ENCODE measurements around the gene IQGAP1. TPM values are rescaled to one million over a fixed set of nuclear protein-coding genes. Genes with fewer than 3 reads are reported as not detected.

The IQGAP1 gene
- total RNA-seq, 1 donor from 2014 or later = 265 TPM

GRCh38 chr15:90441027-90441426 lies 53.0 kb downstream of the IQGAP1 start:
- no peak for DNase-seq
- H3K27ac ChIP-seq = no peak overlapping the region

GRCh38 chr15:90442423-90442822 lies 54.4 kb downstream of the IQGAP1 start:
- Histone ChIP-seq H3K27ac (no peak overlapping the region), H3K36me3 (peaks cover 81% of the 10 kb centered on the region), H3K9me3 (no peaks in the 10 kb centered on the region), H3K27me3 (ENCODE audit: low read depth) (no peaks in the 10 kb centered on the region), H3K4me3 (no peak overlapping the region), H3K4me1 (no peaks in the 10 kb centered on the region)
- intact Hi-C loops (cut with DNase I) = no loop called here
- DNase-seq (no peak), ATAC-seq (no peak)
- TF ChIP-seq CTCF (IDR thresholded peaks at IDR 0.05) = no peak

More at GRCh38 chr15:90441027-90441426, 53.0 kb downstream of the IQGAP1 start:
- no peak for ATAC-seq
- Histone ChIP-seq H3K36me3 (peaks cover 70% of the 10 kb centered on the region), H3K9me3 (no peaks in the 10 kb centered on the region), H3K27me3 (ENCODE audit: low read depth) (no peaks in the 10 kb centered on the region), H3K4me3 (no peak overlapping the region), H3K4me1 (peaks cover 7% of the 10 kb centered on the region)
- intact Hi-C loops (cut with DNase I) = no loop called here
- TF ChIP-seq CTCF (IDR thresholded peaks at IDR 0.05) = no peak

GRCh38 chr15:90449206-90449735 lies 61.2 kb downstream of the IQGAP1 start:
- Histone ChIP-seq H3K27ac (no peak overlapping the region), H3K27me3 (ENCODE audit: low read depth) (no peaks in the 10 kb centered on the region), H3K4me3 (no peak overlapping the region), H3K9me3 (no peaks in the 10 kb centered on the region), H3K36me3 (peaks cover 97% of the 10 kb centered on the region), H3K4me1 (no peaks in the 10 kb centered on the region)
- TF ChIP-seq CTCF (IDR thresholded peaks at IDR 0.05) = no peak
- ATAC-seq (no peak), DNase-seq (no peak)
- intact Hi-C loops (cut with DNase I) = no loop called here

- H3K4me1 ChIP-seq = no peaks in the 10 kb centered on the region
- intact Hi-C loops (cut with DNase I) = no loop called here
- no peak for TF ChIP-seq CTCF (IDR thresholded peaks at IDR 0.05)
- no peak for ATAC-seq
- no peaks in the 10 kb centered on the region for H3K27me3 ChIP-seq (ENCODE audit: low read depth)
- H3K27ac ChIP-seq = no peak overlapping the region
- no peak overlapping the region for H3K4me3 ChIP-seq
- H3K36me3 ChIP-seq = peaks cover 97% of the 10 kb centered on the region
- no peaks in the 10 kb centered on the region for H3K9me3 ChIP-seq
- no peak for DNase-seq
These were observed 63.2 kb downstream of the IQGAP1 start for GRCh38 chr15:90451053-90451850.

GRCh38 chr15:90456236-90456635 lies 68.2 kb downstream of the IQGAP1 start:
- no peak for TF ChIP-seq CTCF (IDR thresholded peaks at IDR 0.05)
- Histone ChIP-seq H3K9me3 (no peaks in the 10 kb centered on the region), H3K36me3 (peaks cover 97% of the 10 kb centered on the region), H3K27ac (no peak overlapping the region), H3K4me1 (peaks cover 7% of the 10 kb centered on the region), H3K4me3 (no peak overlapping the region), H3K27me3 (ENCODE audit: low read depth) (no peaks in the 10 kb centered on the region)
- no peak for DNase-seq
- no peak for ATAC-seq
- intact Hi-C loops (cut with DNase I) = no loop called here
